HEK293 (cell line): ENCODE data around the gene CD163L1.
A peak's percentile ranks its signal among the peaks of the same experiment; 100 is the strongest.

Experiments used
- CTCF ChIA-PET: fragments of 350-600 bp; formaldehyde crosslinking; extraction: SDS; loops from one replicate; lab custom pipeline; 2021; ENCODE audit warnings: antibody characterized with exemption; lab: Yijun Ruan, JAX
- POLR2A ChIA-PET: fragments of 300-600 bp; formaldehyde crosslinking; extraction: SDS; loops from one replicate; lab custom pipeline; 2020; ENCODE audit warnings: antibody characterized with exemption, inconsistent platforms; lab: Yijun Ruan, JAX
- H3K27ac ChIP-seq: fragments of 200-500 bp; sonication (Bioruptor generic); 2 replicates; pipeline ENCODE4 v1.5.1; 2014; ENCODE audit warnings: low read depth, low read length, control low read depth, inconsistent platforms; ENCODE audit errors: extremely low read depth
- H3K36me3 ChIP-seq, 2 experiments: fragments of 200-500 bp in 1 of 2; sonication (Bioruptor generic) in 1 of 2; 1 replicate in 1 of 2; 2 replicates in 1 of 2; pipeline ENCODE4 v1.5.1; 2014 to 2017; ENCODE audit warnings: inconsistent platforms in 2 of 2, low read length in 2 of 2; ENCODE audit not compliant: control insufficient read depth in 2 of 2, insufficient read depth in 1 of 2
- H3K4me1 ChIP-seq: fragments of 200-500 bp; sonication (Bioruptor generic); 2 replicates; pipeline ENCODE4 v1.5.1; 2014; ENCODE audit warnings: mild to moderate bottlenecking, low read length, inconsistent platforms; ENCODE audit not compliant: control insufficient read depth, insufficient read depth
- H3K4me3 ChIP-seq: 2 replicates; pipeline ENCODE4 v1.5.1; 2011; ENCODE audit warnings: low read depth, mild to moderate bottlenecking, control low read depth, low read length, moderate library complexity
- H3K9me3 ChIP-seq: fragments of 200-500 bp; sonication (Bioruptor generic); 2 replicates; pipeline ENCODE4 v1.5.1; 2014; ENCODE audit warnings: low read depth, low read length, inconsistent platforms; ENCODE audit not compliant: control insufficient read depth, insufficient read depth
- GLIS1 ChIP-seq: fragments of 450-650 bp; formaldehyde crosslinking; IDR thresholded peaks from 2 replicates; pipeline ENCODE4 v1.5.1; 2016; ENCODE audit warnings: missing biosample characterization, missing genetic modification characterization
- HOXA7 ChIP-seq: sonication (generic); formaldehyde crosslinking; IDR thresholded peaks from 2 replicates; pipeline ENCODE4 v1.8.1; 2022; ENCODE audit warnings: missing genetic modification reagents, borderline replicate concordance
- HOXC10 ChIP-seq: sonication (generic); formaldehyde crosslinking; IDR thresholded peaks from 2 replicates; pipeline ENCODE4 v1.8.1; 2023; ENCODE audit warnings: mild to moderate bottlenecking, missing genetic modification reagents
- HOXD13 ChIP-seq: sonication (generic); formaldehyde crosslinking; IDR thresholded peaks from 2 replicates; pipeline ENCODE4 v1.8.0; 2022; ENCODE audit warnings: missing genetic modification reagents, borderline replicate concordance
- KLF10 ChIP-seq: fragments of 450-650 bp; IDR thresholded peaks from 2 replicates; pipeline ENCODE4 v1.5.1; 2018; ENCODE audit warnings: missing biosample characterization, mild to moderate bottlenecking, missing genetic modification characterization
- KLF16 ChIP-seq: fragments of 450-650 bp; formaldehyde crosslinking; IDR thresholded peaks from 2 replicates; pipeline ENCODE4 v1.5.1; 2017; ENCODE audit warnings: missing biosample characterization, missing genetic modification characterization
- MYNN ChIP-seq: fragments of 450-650 bp; formaldehyde crosslinking; IDR thresholded peaks from 2 replicates; pipeline ENCODE4 v1.5.1; 2016; ENCODE audit warnings: missing biosample characterization, missing genetic modification characterization, borderline replicate concordance
- MZF1 ChIP-seq: fragments of 450-650 bp; formaldehyde crosslinking; IDR thresholded peaks from 2 replicates; pipeline ENCODE4 v1.5.1; 2017; ENCODE audit warnings: missing biosample characterization, missing genetic modification characterization, borderline replicate concordance
- SETDB1 ChIP-seq: IDR thresholded peaks from one replicate; pipeline ENCODE4 v1.6.1; 2017; ENCODE audit warnings: mild to moderate bottlenecking, low read length, moderate library complexity, mixed read lengths; ENCODE audit not compliant: insufficient read length
- SP2 ChIP-seq: fragments of 450-650 bp; formaldehyde crosslinking; IDR thresholded peaks from 2 replicates; pipeline ENCODE4 v1.5.1; 2016; ENCODE audit warnings: missing biosample characterization, missing genetic modification characterization
- SP3 ChIP-seq: fragments of 450-650 bp; formaldehyde crosslinking; IDR thresholded peaks from 2 replicates; pipeline ENCODE4 v1.5.1; 2016; ENCODE audit warnings: missing biosample characterization, missing genetic modification characterization
- YY1 ChIP-seq: fragments of 450-650 bp; formaldehyde crosslinking; IDR thresholded peaks from 2 replicates; pipeline ENCODE4 v1.5.1; 2018; ENCODE audit warnings: missing biosample characterization, missing genetic modification characterization
- YY2 ChIP-seq: fragments of 450-650 bp; formaldehyde crosslinking; IDR thresholded peaks from 2 replicates; pipeline ENCODE4 v1.5.1; 2016; ENCODE audit warnings: missing biosample characterization, missing genetic modification characterization
- ZBTB17 ChIP-seq: fragments of 450-650 bp; formaldehyde crosslinking; IDR thresholded peaks from 2 replicates; pipeline ENCODE4 v1.5.1; 2016; ENCODE audit warnings: missing biosample characterization, missing genetic modification characterization
- ZBTB21 ChIP-seq: fragments of 450-650 bp; formaldehyde crosslinking; IDR thresholded peaks from 2 replicates; pipeline ENCODE4 v1.5.1; 2017; ENCODE audit warnings: missing biosample characterization, missing genetic modification characterization
- ZFP3 ChIP-seq: fragments of 450-650 bp; formaldehyde crosslinking; IDR thresholded peaks from 2 replicates; pipeline ENCODE4 v1.5.1; 2016; ENCODE audit warnings: low read depth, missing biosample characterization, missing genetic modification characterization
- ZNF169 ChIP-seq: fragments of 450-650 bp; formaldehyde crosslinking; IDR thresholded peaks from 2 replicates; pipeline ENCODE4 v1.5.1; 2016; ENCODE audit warnings: missing biosample characterization, missing genetic modification characterization
- ZNF175 ChIP-seq: fragments of 450-650 bp; formaldehyde crosslinking; IDR thresholded peaks from 2 replicates; pipeline ENCODE4 v1.5.1; 2016; ENCODE audit warnings: missing biosample characterization, missing genetic modification characterization
- ZNF202 ChIP-seq: fragments of 450-650 bp; formaldehyde crosslinking; IDR thresholded peaks from 2 replicates; pipeline ENCODE4 v1.5.1; 2016; ENCODE audit warnings: missing biosample characterization, missing genetic modification characterization, borderline replicate concordance
- ZNF23 ChIP-seq: fragments of 450-650 bp; formaldehyde crosslinking; IDR thresholded peaks from 2 replicates; pipeline ENCODE4 v1.5.1; 2016; ENCODE audit warnings: missing biosample characterization, missing genetic modification characterization, borderline replicate concordance
- ZNF335 ChIP-seq: fragments of 450-650 bp; formaldehyde crosslinking; conservative IDR thresholded peaks from 2 replicates; pipeline ENCODE4 v1.5.1; 2016; ENCODE audit warnings: missing biosample characterization, missing genetic modification characterization
- ZNF350 ChIP-seq: fragments of 450-650 bp; formaldehyde crosslinking; IDR thresholded peaks from 2 replicates; pipeline ENCODE4 v1.5.0; 2017; ENCODE audit warnings: missing biosample characterization, mild to moderate bottlenecking, missing genetic modification characterization
- ZNF423 ChIP-seq: fragments of 450-650 bp; formaldehyde crosslinking; IDR thresholded peaks from 2 replicates; pipeline ENCODE4 v1.5.1; 2016; ENCODE audit warnings: missing biosample characterization, missing genetic modification characterization
- ZNF473 ChIP-seq: fragments of 450-650 bp; formaldehyde crosslinking; IDR thresholded peaks from 2 replicates; pipeline ENCODE4 v1.5.1; 2017; ENCODE audit warnings: missing biosample characterization, missing genetic modification characterization
- ZNF501 ChIP-seq: fragments of 450-650 bp; formaldehyde crosslinking; IDR thresholded peaks from 2 replicates; pipeline ENCODE4 v1.5.1; 2016; ENCODE audit warnings: missing biosample characterization, missing genetic modification characterization
- ZNF623 ChIP-seq: fragments of 450-650 bp; formaldehyde crosslinking; IDR thresholded peaks from 2 replicates; pipeline ENCODE4 v1.5.1; 2016; ENCODE audit warnings: missing biosample characterization, missing genetic modification characterization
- ZNF76 ChIP-seq: fragments of 450-650 bp; formaldehyde crosslinking; IDR thresholded peaks from 2 replicates; pipeline ENCODE4; 2016; ENCODE audit warnings: low read depth, missing biosample characterization, missing genetic modification characterization, borderline replicate concordance
- ZSCAN16 ChIP-seq: fragments of 450-650 bp; formaldehyde crosslinking; IDR thresholded peaks from 2 replicates; pipeline ENCODE4 v1.5.1; 2016; ENCODE audit warnings: missing biosample characterization, missing genetic modification characterization
- ZSCAN30 ChIP-seq: fragments of 450-650 bp; IDR thresholded peaks from 2 replicates; pipeline ENCODE4 v1.5.1; 2018; ENCODE audit warnings: missing biosample characterization, mild to moderate bottlenecking, missing genetic modification characterization, moderate library complexity
- TF ChIP-seq, protein P1 (sequence below): sonication (generic); formaldehyde crosslinking; IDR thresholded peaks from 2 replicates; pipeline ENCODE4 v1.8.1; 2022; ENCODE audit warnings: mild to moderate bottlenecking, moderate library complexity, missing genetic modification reagents
- TF ChIP-seq, protein P2 (sequence below): fragments of 450-650 bp; formaldehyde crosslinking; IDR thresholded peaks from 2 replicates; pipeline ENCODE4 v1.5.1; 2017; ENCODE audit warnings: missing biosample characterization, missing genetic modification characterization
- TF ChIP-seq, protein P3 (sequence below): fragments of 450-650 bp; formaldehyde crosslinking; IDR thresholded peaks from 2 replicates; pipeline ENCODE4 v1.5.1; 2016; ENCODE audit warnings: missing biosample characterization, missing genetic modification characterization

CD163L1 gene

DNA sequence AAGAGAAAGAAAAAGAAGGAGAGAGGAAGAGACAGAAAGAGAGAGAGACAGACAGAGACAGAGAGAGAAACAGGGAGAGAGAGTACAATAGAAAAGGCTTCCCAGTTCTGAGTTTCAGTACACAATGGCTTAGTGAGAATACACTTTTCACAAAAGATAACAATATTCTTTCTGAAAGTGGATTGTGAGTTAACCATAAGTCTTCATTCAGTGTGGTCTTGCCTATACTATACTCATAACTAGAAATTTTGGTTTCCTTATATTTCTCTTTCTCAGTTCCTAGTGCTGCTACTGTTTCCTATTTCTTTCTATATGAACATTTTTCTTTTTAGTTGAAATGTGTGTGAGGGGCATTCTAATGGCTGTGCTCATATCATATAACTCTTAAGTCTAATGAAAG is 9.3 kb downstream of the CD163L1 start:
- TF ChIP-seq KLF16 (no peak), ZNF335 (no peak), ZNF350 (no peak), SP2 (tag by site-specific recombination) (no peak), ZNF23 (tag by site-specific recombination) (no peak), ZSCAN16 (no peak), ZNF473 (tag by site-specific recombination) (no peak), SETDB1 (no peak), GLIS1 (no peak), YY1 (tag by site-specific recombination) (no peak), ZNF501 (tag by site-specific recombination) (no peak), HOXA7 (CRISPR knock-in tag) (no peak)
- TF ChIP-seq, protein P1, sequence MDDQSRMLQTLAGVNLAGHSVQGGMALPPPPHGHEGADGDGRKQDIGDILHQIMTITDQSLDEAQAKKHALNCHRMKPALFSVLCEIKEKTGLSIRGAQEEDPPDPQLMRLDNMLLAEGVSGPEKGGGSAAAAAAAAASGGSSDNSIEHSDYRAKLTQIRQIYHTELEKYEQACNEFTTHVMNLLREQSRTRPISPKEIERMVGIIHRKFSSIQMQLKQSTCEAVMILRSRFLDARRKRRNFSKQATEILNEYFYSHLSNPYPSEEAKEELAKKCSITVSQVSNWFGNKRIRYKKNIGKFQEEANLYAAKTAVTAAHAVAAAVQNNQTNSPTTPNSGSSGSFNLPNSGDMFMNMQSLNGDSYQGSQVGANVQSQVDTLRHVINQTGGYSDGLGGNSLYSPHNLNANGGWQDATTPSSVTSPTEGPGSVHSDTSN, result no peak
- TF ChIP-seq, all 188 proteins: peak for 0
- H3K9me3 ChIP-seq, result no peaks in the 10 kb centered on the region
- POLR2A ChIA-PET, result no interaction called here
- H3K27ac ChIP-seq, result no peak overlapping the region
- no peaks in the 10 kb centered on the region for H3K36me3 ChIP-seq
- H3K4me1 ChIP-seq, result no peaks in the 10 kb centered on the region
- no peak overlapping the region for H3K4me3 ChIP-seq
- CTCF ChIA-PET, result interaction anchor here (0.7 to 0.8 kb wide), 2 partner anchors 53 to 137 kb away, joined by 3 to 5 read pairs; no protein-coding TSS in a partner anchor

DNA sequence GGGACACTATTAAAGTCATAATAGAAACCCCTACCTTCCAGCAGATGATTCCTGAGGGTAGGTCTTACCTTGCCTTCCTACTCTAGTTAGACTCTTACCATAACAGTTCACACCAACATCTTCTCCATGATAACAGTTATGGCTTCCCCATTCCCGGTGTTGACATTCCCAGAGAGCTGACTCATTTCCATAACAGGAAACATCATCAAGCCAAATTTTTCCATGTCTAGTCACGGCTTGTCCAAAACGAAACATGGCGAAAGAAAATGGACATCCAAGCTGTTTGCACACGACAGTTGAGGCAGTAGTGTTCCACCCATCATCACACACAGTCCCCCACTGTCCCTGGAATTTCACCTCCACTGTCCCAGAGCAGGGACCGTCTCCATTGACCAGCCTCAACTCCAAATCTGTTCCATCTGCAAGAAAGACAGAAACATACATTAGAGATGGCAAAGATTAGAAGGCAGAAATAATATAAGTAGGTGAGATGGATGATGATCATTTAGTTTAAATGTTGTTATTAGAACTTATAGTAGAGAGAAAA is 10.6 kb downstream of the CD163L1 start:
- ChIA-PET POLR2A (no interaction called here), CTCF (no interaction called here)
- Histone ChIP-seq H3K27ac (no peak overlapping the region), H3K36me3 (no peaks in the 10 kb centered on the region), H3K4me1 (no peaks in the 10 kb centered on the region), H3K9me3 (no peaks in the 10 kb centered on the region), H3K4me3 (no peak overlapping the region)
- TF ChIP-seq ZNF169, result no peak
- no peak for TF ChIP-seq ZNF423 (tag by site-specific recombination)
- 0 out of 2 replicates have a peak, but pooled peaks have one; percentile 20 for TF ChIP-seq SP3 (tag by site-specific recombination)
- TF ChIP-seq ZNF623 (tag by site-specific recombination), result no peak
- no peak for TF ChIP-seq ZNF175 (tag by site-specific recombination)
- no peak for TF ChIP-seq HOXC10 (CRISPR knock-in tag)
- TF ChIP-seq MYNN (tag by site-specific recombination), result no peak
- no peak for TF ChIP-seq HOXD13 (CRISPR knock-in tag)
- no peak for TF ChIP-seq MZF1 (tag by site-specific recombination)
- no peak for TF ChIP-seq ZNF76 (tag by site-specific recombination)
- TF ChIP-seq YY2 (tag by site-specific recombination), result peak; percentile 69
- TF ChIP-seq ZBTB17 (tag by site-specific recombination), result 0 out of 2 replicates have a peak, but pooled peaks have one; percentile 16
- TF ChIP-seq, protein P2, sequence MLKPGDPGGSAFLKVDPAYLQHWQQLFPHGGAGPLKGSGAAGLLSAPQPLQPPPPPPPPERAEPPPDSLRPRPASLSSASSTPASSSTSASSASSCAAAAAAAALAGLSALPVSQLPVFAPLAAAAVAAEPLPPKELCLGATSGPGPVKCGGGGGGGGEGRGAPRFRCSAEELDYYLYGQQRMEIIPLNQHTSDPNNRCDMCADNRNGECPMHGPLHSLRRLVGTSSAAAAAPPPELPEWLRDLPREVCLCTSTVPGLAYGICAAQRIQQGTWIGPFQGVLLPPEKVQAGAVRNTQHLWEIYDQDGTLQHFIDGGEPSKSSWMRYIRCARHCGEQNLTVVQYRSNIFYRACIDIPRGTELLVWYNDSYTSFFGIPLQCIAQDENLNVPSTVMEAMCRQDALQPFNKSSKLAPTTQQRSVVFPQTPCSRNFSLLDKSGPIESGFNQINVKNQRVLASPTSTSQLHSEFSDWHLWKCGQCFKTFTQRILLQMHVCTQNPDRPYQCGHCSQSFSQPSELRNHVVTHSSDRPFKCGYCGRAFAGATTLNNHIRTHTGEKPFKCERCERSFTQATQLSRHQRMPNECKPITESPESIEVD (tag by site-specific recombination), result no peak
- TF ChIP-seq ZSCAN30 (tag by site-specific recombination), result no peak
- no peak for TF ChIP-seq ZFP3 (tag by site-specific recombination)
- no peak for TF ChIP-seq ZNF501 (tag by site-specific recombination)
- TF ChIP-seq, protein P3, sequence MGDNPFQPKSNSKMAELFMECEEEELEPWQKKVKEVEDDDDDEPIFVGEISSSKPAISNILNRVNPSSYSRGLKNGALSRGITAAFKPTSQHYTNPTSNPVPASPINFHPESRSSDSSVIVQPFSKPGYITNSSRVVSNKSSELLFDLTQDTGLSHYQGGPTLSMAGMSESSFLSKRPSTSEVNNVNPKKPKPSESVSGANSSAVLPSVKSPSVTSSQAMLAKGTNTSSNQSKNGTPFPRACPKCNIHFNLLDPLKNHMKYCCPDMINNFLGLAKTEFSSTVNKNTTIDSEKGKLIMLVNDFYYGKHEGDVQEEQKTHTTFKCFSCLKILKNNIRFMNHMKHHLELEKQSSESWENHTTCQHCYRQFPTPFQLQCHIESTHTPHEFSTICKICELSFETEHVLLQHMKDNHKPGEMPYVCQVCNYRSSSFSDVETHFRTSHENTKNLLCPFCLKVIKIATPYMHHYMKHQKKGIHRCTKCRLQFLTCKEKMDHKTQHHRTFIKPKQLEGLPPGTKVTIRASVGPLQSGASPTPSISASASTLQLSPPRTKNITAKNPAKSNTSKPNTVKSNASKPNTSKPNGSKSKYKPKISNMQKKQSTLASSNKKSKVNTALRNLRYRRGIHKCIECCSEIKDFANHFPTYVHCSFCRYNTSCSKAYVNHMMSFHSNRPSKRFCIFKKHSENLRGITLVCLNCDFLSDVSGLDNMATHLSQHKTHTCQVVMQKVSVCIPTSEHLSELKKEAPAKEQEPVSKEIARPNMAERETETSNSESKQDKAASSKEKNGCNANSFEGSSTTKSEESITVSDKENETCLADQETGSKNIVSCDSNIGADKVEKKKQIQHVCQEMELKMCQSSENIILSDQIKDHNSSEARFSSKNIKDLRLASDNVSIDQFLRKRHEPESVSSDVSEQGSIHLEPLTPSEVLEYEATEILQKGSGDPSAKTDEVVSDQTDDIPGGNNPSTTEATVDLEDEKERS (tag by site-specific recombination), result peak; percentile 37; the same call in 1 of the 2 replicates
- TF ChIP-seq KLF10, result no peak
- peak; percentile 68 for TF ChIP-seq ZBTB21 (tag by site-specific recombination)
- no peak for TF ChIP-seq ZNF202 (tag by site-specific recombination)
